Loucy (cell line): ENCODE measurements around the gene AHNAK2.

Experiments
- EZH2phosphoT487 ChIP-seq: fragments of 200-600 bp; IDR thresholded peaks from 2 replicates; pipeline ENCODE4 v1.6.1; 2018; ENCODE audit warnings: antibody characterized with exemption, mild to moderate bottlenecking, moderate library complexity, borderline replicate concordance
- TF ChIP-seq, protein P1 (sequence below): fragments of 200-600 bp; sonication (generic); conservative IDR thresholded peaks from 2 replicates; pipeline ENCODE4 v1.5.1; 2014; ENCODE audit warnings: mild to moderate bottlenecking, antibody characterized with exemption, low read length

DNA sequence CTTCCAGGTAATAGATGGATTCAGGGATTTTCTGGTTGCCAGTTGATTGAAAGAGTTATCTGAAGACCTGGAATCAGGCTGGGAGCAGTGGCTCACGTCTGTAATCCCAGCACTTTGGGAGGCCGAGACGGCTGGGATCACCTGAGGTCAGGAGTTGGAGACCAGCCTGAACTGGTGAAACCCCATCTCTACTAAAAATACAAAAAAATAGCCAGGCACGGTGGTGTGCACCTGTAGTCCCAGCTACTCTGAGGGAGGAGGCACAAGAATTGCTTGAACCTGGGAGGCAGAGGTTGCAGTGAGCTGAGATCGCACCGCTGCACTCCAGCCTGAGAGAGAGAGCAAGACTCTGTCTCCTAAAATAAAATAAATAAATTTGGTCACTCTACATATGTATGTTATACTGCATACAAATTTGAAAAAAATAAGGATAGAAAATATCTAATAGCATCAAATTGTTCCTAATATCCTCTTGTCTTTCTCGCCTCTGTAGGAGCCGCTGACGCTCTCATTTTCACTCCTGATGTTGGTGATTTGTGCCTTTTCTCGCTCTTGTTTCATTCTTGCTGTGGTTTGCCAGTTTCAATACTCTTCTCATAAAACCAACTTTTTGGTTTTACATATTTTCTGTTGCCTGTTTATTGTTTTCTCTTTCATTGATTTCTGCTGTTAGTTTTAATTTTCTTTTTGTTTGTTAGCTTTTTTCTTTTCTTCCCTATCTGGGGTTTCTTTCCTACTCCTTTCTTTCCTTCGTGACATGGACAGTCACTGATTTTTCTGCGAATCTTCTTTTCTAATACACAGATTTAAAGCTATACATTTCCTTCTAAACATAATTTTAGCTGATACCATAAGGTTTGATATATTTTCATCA, 77.3 kb downstream of the AHNAK2 start:
- no peak for TF ChIP-seq EZH2phosphoT487
- TF ChIP-seq, protein P1, sequence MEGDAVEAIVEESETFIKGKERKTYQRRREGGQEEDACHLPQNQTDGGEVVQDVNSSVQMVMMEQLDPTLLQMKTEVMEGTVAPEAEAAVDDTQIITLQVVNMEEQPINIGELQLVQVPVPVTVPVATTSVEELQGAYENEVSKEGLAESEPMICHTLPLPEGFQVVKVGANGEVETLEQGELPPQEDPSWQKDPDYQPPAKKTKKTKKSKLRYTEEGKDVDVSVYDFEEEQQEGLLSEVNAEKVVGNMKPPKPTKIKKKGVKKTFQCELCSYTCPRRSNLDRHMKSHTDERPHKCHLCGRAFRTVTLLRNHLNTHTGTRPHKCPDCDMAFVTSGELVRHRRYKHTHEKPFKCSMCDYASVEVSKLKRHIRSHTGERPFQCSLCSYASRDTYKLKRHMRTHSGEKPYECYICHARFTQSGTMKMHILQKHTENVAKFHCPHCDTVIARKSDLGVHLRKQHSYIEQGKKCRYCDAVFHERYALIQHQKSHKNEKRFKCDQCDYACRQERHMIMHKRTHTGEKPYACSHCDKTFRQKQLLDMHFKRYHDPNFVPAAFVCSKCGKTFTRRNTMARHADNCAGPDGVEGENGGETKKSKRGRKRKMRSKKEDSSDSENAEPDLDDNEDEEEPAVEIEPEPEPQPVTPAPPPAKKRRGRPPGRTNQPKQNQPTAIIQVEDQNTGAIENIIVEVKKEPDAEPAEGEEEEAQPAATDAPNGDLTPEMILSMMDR: no peak
